Stimulated activated CD8-positive, alpha-beta memory T cell treated with anti-CD3 and anti-CD28 coated beads, Interleukin-7, amount 100 ng/mL, for 1 hour (primary cell): ENCODE results near the gene RTP5.

Source experiments
- DNase-seq, 2 donors: peaks; one replicate each; pipeline ENCODE4 v3.0.0-alpha.2; 2020; ENCODE audit warnings: low read depth in 2 of 2

The RTP5 gene

DNA sequence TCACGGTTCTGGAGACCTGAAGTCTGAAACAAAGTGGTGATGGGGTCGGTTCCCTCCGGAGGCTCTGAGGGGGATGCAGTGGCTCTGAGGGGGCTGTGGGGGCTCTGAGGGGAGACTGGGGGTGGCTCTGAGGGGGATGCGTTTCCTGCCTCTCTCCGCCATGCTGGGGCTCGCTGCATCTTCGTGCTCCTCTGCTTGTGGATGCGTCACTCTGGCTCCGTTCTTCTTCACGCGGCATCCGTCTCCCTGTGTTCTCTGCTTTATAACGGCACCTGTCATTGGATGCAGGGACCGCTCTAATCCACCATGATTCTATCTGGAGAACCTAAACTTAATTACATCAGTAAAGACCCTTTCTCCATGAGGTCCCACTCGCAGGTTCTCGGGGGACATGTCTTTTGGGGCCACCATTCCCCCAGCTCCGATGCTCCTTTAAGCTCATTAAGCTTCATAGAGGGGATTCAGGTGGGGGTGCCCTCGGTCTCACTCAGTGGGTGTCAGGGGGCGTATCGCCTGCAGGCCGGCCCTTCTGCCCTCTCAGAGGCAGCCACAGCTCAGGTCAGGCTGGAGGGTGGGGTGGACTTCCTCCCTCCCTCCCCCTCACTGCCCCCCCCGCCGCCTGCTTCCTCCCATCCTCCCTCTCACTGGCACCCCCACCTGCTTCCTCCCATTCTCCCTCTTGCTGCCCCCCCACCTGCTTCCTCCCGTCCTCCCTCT, 18.4 kb downstream of the RTP5 start:
- DNase-seq: no peak

DNA sequence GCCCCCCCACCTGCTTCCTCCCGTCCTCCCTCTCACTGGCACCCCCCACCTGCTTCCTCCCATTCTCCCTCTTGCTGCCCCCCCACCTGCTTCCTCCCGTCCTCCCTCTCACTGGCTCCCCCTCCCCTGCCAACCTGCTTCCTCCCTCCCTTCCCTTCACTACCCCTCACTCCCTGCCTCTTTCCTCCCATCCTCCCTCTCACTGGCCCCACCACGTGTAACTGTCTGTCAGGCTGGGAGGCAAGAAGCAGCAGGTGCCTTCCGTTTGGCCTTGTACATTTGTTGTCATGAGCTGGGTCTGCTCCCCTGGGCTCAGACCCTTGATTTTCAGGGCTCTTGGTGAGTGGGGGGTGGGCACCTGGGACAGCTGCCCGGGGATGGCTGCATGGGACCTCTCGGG, 19.1 kb downstream of the RTP5 start:
- no peak for DNase-seq

DNA sequence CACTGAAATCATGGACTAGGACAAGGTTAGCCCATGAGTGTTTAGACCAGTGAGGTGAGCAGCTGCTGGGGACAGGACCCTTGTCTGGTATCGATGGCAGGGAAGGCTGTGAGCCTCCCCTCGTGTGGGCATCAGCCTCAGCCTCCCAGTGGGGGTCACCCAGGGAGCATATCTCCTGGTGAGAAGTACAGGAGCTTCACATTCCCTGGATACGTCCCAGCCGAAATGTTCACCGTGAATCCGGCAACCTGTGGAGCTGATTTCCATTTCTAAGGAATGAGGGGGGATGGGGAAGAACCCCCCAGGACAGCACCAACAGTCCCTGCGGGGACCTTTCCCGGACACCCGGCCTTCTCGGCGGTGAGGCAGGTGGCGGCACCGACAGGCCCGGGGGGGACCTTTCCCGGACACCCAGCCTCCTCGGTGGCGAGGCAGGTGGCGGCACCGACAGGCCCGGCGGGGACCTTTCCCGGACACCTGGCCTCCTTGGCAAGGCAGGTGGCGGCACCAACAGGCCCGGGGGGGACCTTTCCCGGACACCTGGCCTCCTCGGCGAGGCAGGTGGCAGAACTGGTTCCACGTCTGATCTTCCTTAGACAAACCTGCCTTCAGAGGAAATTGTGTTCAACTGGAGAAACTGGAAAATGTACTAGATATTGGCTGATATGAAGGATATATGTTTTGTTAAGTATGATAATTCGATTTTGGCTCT, 21.2 kb downstream of the RTP5 start:
- DNase-seq: no peak

DNA sequence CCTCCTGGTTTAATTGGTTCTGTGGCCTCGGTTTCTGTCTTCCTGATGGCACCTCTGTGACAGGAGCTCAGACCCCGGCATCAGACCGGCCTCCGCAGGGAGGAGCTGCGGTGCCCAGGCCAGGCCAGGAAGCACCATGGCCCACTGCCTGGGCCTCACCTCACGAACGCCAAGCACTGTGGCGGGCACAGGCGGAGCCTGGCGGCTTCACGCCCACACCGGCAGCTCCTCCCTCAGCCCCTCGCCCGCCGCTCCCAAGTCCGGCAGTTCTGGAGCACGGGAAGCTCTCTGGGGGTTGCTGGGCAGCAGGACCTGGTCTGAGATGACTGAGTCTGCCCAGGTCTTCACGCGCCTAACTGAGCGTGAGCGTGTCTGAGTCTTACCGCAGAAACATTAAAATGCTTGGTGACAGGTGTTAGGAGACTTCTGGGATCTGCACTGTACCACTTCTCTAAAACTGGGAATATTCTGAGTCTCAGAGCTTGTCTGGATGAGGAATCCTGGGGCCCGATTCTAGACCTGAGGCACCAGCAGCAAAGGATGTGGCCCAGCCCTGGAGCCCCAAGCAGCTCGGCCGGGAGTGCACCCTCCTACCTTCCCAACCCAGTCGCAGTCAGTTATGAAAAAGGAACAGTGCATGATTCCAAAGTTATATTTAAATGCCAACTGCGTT, 21.9 kb downstream of the RTP5 start:
- DNase-seq: no peak

DNA sequence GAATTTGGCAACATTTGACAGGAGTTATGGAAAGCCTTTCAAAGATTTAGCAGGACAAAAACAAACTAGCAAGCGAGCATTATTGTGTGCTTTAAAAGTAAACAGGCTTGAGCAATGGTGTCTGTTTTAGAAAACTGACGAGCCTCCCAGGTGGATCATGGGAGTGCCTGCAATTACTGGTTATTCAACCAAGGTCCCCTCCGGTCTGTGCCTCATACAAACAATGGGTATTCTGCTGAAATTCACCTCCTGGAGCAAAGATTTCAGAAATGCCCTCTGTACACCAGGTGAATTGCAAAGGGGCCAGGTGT, 22.4 kb downstream of the RTP5 start:
- DNase-seq: no peak

DNA sequence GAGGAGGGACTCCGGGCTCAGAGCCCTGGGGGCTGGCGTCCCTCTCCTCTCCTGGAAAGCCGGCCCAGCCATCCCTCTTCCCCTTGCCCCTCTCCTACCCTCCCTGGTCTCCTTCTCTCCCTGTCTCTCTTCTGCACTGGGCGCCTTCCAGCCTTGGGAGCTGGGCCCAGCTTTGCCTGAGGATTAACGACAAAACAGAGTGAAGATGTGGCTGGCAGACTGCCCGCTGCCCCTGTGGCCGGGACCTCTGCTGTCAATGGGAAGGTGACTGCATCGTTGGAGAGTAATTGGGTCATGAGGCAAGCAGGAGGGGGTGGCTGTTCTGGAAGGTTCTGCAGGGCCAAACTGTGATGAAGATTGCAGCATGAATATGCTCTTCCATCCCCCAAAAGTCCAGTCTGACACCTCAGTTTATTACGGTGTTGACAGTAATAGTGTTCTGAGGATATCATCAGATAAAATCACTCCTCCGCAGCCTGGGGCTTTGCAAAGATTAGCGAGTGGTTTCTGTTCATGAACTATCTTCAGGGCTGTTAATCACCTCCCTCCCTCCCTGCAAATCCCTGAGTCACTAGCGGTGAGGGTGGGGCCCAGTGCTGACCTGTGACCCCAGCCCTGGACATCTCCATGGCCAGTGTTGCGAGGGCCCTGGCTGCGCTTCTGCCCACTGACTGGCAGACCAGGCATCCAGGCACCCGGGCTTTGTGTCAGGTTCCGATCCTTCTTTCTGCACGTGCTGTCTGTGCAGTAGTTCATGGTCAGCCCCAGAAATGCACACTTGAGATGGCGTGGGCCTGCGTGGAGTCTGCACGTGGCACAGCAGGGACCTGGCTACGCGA, 23.0 kb downstream of the RTP5 start:
- DNase-seq: no peak

DNA sequence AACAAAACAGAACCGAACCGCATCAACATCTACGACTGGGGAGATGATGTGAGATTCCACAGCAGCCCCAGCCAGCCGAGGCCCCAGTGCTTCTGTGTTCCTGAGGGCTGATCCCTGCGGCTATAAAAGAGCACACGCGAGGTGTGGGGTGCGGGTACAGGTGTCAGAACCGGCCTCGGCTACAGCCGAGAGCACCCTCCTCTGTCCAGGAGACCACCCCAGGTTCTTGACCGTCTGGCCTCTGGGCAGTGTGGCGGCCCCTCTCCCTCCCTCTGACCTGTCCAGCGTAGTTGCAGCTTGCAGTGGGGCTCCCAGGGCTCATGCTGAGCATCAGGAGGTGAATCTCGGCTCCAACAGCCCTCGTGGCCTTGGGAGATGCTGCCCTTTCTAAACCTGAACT, 23.7 kb downstream of the RTP5 start:
- DNase-seq: no peak

DNA sequence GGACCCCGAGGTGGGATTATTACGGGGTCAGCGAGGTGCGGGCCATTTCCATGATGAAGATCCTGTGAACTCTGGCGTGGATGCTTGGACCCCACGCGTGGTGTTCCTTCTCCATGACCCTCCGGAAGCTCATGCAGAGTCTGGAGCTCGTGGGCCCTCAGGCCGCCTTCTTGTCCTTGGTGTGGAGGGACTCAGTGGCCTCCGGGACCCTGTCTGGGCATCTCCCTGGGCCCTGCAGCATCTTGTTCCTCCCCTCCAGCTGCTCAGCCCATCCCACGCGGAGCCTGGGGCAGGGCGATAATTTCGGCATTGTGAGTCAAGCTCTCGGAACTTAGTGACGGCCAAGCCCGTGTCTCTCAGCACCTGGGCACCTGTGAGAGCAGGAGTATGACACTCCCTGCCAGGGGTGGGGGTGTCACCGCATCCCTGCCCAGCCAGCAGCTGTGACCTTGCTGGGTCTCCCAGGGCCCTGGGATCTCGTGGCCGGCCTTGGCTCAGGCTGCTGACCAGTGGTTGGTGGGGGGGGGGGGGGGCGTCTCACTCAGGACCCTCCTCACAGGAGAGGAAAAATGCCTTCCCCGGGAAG, 24.6 kb downstream of the RTP5 start:
- DNase-seq: no peak

DNA sequence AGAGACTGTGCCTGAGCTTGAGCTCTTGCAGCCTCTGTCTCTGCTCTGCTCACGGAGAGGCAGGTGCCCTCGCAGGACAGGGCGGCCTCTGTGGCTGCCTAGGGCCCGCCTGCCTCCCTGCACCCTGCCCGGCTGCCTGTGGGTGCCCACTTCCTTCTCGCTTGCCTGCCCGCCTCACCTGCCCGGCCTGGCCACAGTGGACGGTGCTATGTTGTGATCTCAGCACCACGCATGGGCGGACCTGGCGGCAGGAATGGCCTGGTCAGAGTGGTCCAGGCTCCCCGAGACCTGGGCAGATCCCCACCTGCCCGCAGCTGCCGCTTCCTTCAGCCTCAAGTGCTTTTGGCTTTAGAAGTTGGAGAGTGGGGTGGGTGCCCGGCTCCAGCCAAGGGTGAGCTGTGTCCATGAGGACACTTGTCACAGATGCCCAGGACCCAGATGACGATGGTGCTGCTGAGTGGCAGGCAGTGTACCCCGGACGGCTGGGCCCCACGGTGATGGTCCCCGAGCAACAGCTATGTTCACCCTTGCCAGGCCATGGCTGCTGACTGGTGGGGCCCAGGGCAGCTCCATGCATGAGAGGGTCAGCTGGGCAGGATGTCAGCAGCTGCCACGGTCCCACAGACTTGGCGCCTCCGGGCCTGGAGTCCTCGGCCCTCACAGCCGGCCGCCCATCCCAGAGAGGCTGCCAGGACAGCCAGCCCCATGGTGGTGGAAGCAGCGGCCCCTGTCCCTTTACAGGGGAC, 25.3 kb downstream of the RTP5 start:
- no peak for DNase-seq

DNA sequence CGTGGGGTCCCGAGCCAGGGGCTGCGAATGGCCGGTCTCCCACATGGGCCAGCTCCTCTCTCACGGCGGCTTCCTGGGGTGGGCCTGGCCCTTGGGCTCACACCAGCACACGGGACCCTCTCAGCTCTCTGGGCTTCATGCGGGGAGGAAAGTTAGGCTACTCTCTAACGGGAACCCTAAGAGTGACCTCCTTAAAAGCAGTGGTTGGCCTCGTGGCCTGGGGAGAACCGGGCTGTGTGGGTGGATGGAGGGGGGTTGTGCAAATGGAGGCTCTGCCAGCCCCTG, 25.8 kb downstream of the RTP5 start:
- DNase-seq: no peak

DNA sequence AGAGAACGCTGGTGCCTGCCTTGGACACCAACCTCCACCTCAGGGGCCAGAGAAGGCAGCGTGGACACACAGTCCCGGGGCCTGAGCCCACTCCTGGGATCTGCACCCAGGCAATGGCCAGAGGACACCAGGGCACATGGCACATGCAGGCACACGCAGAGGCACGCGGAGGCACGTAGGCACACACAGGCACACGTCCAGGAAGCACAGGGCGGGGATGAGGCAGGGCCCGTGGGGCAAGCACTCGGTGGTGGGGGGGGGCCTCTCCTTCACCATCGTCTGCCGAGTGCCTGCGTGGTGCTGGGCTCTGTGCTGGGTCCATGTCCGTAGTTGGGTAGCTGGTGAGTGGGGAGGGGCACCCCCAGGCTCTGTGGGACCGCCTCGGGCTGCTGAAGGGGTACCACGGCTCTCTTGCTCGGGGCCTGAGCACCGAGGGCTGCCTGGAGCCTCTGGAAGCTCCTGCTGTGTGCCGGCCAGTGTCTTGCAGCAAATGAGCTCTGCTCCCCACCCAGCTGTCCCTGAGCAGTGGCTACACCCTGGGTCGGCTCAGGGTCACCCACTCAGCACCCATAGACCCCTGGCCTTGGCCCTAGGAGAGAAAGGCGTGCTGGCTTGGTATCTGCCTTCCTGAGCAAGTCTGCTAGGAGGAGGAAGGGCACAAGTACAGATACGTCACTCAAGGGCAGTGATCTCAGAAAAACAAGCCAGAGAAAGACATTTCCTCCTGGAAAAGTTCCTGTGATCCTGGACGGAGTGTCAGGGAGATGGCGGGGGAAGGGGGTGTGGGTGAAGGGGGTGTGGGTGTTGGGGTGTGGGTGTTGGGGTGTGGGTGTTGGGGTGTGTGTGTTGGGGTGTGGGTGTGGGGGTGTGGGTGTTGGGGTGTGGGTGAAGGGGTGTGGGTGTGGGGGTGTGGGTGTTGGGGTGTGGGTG, 26.4 kb downstream of the RTP5 start:
- no peak for DNase-seq

DNA sequence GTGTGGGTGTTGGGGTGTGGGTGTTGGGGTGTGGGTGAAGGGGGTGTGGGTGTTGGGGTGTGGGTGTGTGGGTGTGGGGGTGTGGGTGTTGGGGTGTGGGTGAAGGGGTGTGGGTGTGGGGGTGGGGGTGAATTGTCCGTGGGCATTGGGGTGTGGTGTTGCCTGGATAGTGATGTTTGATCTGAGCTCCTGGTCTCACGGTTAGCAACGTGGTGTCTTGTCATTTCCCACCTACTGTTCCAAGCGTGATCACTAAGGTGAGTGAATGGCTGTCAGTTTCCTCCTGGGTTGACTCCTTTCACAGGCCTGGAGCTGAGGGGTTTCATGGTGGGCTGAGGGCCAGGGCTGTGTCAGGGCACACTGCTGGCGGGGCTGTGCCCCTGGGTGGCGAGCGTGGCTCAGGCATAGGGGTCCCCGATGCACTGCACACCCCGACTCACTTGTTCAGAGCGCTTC, 27.2 kb downstream of the RTP5 start:
- no peak for DNase-seq

DNA sequence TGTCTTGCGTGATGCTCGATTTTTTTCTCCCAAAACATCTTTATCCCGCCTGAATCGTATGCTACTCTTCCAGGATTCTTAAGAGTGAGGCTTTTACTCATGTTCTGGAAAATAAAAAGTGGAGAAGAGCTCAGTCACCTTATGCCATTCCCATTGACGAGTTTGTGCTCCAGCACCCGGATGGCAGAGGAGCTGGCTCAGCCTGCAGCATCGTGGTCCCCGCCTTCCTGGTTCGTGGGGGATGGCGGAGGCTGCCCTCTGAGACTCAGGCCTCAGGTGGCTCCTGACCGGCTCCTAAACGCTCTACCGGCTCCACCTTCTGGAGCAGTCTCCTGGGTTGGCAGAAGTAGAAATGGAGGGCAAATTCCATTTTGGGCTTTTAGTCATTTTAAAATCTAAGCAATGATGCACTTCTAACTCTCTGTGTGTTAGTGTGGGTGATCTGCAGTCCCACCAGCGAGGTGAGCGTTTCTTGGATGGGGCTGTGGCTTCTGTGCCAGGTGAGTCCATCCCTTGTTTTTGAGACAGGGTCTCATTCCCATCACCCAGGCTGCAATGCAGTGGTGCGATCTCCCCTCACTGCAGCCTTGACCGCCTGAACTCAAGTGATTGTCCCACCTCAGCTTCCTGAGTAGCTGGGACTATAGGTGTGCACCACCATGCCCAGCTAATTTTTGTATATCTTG, 27.8 kb downstream of the RTP5 start:
- no peak for DNase-seq

DNA sequence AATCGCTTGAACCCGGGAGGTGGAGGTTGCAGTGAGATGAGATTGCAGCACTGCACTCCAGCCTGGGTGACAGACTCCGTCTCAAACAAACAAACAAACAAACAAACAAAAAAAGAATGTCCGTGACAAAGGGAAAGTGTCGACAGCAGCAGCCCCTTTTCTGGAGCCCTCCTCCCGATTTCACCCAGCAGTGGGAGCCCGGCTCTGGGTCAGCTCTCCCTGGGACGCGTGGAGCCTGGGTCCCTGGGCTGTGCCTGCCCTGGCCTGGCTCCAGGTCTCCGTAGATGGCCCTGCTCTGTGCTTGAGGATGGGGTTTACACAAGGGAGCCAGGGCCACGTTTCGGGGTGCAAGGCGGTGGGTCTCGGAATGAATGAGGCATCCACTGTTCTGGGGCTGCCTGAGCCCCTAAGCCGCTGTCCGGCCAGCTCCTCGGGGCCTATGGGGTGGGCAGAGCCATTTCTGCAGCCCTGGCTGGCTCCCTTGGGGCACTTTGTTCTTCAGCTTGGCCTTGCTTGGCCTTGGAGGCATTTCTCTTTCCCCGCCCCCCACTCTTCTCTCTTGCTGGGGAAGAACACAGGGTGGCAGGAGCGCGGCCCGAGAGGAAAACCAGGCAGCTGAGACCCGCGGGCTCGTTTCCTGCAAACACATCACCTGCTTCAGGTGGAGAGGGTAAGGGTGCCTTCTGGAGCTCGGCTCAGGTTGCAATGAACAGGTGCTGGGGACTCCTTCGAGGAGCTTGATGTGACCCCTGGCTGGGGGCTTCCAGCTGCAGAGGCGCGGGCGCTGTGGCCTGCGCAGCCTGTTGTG, 29.1 kb downstream of the RTP5 start:
- DNase-seq: no peak

DNA sequence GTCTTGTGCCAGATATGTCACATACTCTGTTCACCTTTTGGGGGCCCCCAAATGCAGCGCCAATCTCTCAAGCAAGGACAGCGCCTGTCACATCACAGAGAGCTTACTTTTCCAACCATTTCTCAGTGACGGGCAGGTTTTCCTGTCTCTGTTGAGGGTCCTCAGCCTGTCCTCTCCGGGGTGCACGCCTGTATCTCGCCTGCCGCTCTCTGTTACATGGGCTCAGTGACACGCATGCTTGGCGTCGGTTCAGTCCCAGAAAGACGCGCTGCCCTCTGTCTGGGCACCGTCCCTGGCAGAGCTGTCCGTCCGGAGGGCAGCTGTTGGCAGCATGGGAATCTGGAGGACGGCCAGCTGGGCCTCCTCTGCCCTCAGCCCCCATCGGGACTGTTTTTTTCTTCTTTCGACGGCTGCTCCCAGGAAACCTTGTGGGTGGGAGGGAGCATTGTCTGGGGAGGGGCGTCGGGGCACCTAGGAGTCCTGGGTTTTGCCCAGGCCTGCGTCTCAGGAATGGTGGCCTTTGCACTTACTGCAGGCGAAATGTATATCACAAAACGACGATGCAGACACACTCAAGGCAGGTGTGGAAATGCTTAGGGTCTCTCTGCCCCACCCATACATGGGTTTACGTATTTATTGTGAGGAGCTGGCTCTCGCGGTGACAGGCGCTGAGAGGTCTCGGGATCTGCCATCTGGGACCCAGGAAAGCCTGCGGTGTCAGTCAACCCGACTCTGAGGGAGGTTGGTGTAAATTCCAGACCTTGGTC, 30.9 kb downstream of the RTP5 start:
- DNase-seq: no peak

DNA sequence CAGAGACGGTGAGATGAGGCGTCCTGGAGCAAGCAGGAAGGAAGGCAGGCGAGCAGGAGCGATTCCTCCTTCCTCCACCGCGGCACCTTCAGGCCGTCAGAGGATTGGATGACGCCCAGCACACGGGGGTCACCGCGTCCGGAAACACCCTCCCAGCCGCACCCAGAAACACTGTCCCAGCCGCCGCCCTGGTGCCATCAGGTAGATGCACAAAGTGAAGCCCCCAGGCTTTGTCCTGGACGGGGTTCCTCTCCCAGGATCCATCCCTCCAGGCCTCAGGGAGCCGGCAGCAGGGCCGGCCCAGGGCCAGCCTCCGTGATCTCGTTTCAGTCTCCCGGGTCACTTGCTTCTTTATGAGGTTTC, 31.5 kb downstream of the RTP5 start:
- no peak for DNase-seq

DNA sequence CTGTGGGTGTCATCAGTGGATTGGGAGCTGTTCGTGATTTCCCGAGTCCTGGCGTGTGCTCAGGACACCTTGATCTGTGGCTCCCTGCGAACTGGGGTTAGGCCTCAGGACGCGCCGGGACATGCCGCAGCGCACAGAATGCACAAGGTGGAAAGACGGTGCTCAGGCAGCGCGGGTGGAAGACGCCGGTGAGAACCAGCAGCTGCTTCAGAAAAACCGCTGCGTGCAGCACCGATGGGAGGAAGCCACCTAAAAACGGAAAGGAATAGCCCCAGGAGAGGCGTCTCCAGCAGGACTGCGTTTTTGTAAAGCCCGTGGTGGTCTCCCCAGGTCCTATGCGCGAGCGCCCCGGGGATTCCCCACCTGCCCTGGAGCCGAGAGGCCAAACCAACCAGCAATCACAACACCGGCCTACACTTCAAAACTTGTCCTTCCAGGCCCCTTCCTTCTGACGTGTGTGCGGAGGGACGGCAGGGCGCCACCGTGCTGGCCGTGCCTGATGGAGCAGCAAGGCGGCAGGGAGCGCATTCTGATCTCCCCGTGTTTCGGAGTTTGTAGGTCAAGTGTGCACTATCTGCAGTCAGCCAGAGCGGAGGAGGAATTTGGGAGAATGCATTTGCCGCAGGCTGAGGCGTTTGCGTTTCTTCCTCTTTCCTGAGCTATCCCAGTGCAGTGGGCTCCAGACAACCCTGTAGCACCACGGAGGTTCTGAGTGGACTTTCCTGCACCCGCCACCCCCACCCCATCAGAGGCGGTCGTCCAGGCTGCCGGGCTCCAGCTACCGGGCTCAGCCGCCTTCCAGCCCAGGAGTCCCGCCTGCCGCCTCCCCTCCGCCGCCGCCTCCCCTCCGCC, 32.2 kb downstream of the RTP5 start:
- no peak for DNase-seq
